Measurements from ENCODE around the gene FAM170B. TPM values are rescaled to one million over a fixed set of nuclear protein-coding genes. Genes with fewer than 3 reads are reported as not detected.

The FAM170B gene
- total and polyA plus RNA-seq, 2 experiments from 2014 or later: not detected

DNA sequence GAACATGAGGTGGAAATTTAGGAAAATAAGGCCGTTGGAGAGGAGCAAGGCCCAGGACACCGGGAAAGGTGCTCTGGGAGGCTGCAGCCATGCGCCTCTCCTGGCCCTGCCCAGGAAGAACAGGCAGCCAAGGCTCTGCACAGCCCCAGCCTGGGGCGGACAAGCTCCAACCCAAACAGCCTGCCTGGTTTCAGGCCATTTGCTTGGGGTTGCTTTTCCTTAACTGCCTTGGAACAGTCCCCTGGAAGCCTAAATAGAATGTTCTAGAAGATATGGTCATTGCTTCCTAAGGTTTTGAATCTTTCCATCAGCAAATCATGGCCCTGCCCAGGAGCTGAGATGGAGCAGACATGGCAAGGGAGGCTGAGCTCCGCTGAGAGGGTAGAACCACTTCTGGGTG is 29.5 kb downstream of the FAM170B start:
- no peaks in the 10 kb centered on the region for H3K9me3 ChIP-seq (ENCODE audit: low read depth)
- H3K36me3 ChIP-seq: no peaks in the 10 kb centered on the region
- no peaks in the 10 kb centered on the region for H3K4me1 ChIP-seq (ENCODE audit: low read depth)
- no peak for DNase-seq (ENCODE audit: low read depth in 1 of 2, low spot score in 1 of 2)
- no peak overlapping the region for H3K4me3 ChIP-seq
- H3K27ac ChIP-seq: no peak overlapping the region
- TF ChIP-seq, protein P1, sequence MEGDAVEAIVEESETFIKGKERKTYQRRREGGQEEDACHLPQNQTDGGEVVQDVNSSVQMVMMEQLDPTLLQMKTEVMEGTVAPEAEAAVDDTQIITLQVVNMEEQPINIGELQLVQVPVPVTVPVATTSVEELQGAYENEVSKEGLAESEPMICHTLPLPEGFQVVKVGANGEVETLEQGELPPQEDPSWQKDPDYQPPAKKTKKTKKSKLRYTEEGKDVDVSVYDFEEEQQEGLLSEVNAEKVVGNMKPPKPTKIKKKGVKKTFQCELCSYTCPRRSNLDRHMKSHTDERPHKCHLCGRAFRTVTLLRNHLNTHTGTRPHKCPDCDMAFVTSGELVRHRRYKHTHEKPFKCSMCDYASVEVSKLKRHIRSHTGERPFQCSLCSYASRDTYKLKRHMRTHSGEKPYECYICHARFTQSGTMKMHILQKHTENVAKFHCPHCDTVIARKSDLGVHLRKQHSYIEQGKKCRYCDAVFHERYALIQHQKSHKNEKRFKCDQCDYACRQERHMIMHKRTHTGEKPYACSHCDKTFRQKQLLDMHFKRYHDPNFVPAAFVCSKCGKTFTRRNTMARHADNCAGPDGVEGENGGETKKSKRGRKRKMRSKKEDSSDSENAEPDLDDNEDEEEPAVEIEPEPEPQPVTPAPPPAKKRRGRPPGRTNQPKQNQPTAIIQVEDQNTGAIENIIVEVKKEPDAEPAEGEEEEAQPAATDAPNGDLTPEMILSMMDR (IDR thresholded peaks at IDR 0.05; ENCODE audit: low read depth, low read length): no peak
- H3K27me3 ChIP-seq: no peaks in the 10 kb centered on the region

DNA sequence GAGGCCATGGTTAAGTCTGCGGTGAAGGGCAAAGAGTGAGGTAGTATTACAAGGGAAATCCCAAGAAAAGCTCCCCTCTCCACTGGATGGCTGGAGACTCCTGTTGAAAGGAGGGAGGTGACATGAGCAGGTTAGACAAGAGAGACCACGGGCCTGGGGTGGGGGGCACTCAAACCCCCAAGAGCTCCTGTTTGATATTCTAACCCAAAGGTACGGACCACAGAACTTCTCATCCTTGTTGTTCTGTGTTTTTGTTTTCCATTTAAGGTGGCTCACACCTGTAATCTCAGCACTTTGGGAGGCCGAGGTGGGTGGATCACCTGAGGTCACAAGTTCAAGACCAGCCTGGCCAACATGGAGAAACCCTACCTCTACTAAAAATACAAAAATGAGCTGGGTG is 30.1 kb downstream of the FAM170B start:
- no peaks in the 10 kb centered on the region for H3K36me3 ChIP-seq
- H3K4me3 ChIP-seq: no peak overlapping the region
- DNase-seq (ENCODE audit: low read depth in 1 of 2, low spot score in 1 of 2): no peak
- no peaks in the 10 kb centered on the region for H3K9me3 ChIP-seq (ENCODE audit: low read depth)
- no peak overlapping the region for H3K27ac ChIP-seq
- TF ChIP-seq, protein P1 (IDR thresholded peaks at IDR 0.05; ENCODE audit: low read depth, low read length): no peak
- H3K4me1 ChIP-seq (ENCODE audit: low read depth): no peaks in the 10 kb centered on the region
- no peaks in the 10 kb centered on the region for H3K27me3 ChIP-seq

DNA sequence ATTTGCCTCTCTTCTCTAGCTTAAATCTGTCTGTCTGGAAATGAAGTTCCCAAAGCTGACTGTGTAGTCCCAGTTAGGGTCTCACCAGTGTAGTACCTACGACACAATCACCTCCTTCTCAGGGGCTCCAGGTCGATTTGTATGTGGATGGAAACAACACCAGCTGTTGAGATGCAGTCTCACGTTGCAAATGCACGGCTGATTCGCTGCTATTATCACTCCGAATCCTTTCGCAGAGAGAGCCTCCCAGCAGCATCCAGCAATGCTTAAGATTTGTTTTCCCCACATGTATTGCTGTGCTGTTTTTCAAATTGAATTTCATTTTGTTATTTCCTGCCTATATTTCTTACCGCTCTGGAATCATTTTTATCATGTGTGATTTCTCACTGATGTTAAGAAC is 34.8 kb downstream of the FAM170B start:
- Histone ChIP-seq H3K4me1 (ENCODE audit: low read depth) (peaks cover 13% of the 10 kb centered on the region), H3K36me3 (no peaks in the 10 kb centered on the region), H3K27ac (no peak overlapping the region), H3K27me3 (no peaks in the 10 kb centered on the region), H3K9me3 (ENCODE audit: low read depth) (no peaks in the 10 kb centered on the region), H3K4me3 (no peak overlapping the region)
- no peak for DNase-seq (ENCODE audit: low read depth in 1 of 2, low spot score in 1 of 2)
- TF ChIP-seq, protein P1 (IDR thresholded peaks at IDR 0.05; ENCODE audit: low read depth, low read length): no peak

DNA sequence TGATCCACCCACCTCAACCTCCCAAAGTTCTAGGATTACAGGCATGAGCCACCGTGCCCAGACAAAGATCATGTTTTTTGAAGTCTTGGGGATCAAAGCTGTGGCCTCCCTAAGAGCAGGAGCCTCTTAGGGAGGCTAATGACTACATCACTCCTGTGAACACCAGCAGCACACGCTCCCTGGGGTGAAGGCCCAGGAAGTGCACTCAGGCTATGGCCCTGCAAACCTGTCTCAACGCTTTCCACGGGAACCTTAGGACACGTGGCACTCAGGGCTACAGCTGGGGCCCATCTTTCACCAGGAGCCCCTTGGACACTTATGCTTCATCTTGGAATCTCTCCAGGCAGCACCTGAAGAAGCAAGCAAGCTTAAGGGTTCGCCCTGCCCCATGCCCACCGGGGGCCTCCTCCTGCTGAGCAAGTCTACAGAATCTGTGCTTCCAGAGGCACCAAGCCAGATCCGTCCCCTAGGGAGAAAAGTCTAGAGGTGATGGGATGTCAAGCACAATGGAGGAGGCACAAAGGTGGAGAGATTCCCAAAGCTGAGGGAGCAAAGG is 36.9 kb downstream of the FAM170B start:
- DNase-seq (ENCODE audit: low read depth in 1 of 2, low spot score in 1 of 2): no peak
- Histone ChIP-seq H3K27ac (no peak overlapping the region), H3K27me3 (no peaks in the 10 kb centered on the region), H3K36me3 (no peaks in the 10 kb centered on the region), H3K4me1 (ENCODE audit: low read depth) (peaks cover 13% of the 10 kb centered on the region), H3K4me3 (no peak overlapping the region), H3K9me3 (ENCODE audit: low read depth) (no peaks in the 10 kb centered on the region)
- TF ChIP-seq, protein P1 (IDR thresholded peaks at IDR 0.05; ENCODE audit: low read depth, low read length): no peak

DNA sequence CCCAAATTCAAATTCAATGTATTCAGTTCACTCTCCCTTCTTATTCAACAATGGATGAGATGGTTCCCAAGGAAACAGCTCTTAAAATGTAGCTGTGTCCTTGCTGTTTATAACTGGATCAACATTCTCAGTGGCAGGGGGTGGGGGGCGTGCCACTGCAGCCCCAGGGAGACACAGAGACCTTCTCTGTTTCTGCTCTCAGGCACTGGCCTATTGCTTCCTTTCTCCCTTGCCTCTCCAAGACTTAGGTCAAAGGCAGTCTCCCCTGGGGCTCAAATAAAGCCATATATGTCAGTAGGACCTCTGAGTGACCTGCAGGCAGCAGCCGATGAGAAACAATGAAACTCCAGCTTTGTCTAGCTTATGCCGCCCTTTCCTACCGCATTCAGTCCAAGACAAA is 39.2 kb downstream of the FAM170B start:
- no peak for DNase-seq (ENCODE audit: low read depth in 1 of 2, low spot score in 1 of 2)
- peaks cover 18% of the 10 kb centered on the region for H3K4me1 ChIP-seq (ENCODE audit: low read depth)
- H3K36me3 ChIP-seq: no peaks in the 10 kb centered on the region
- no peak overlapping the region for H3K27ac ChIP-seq
- TF ChIP-seq, protein P1 (IDR thresholded peaks at IDR 0.05; ENCODE audit: low read depth, low read length): no peak
- no peak overlapping the region for H3K4me3 ChIP-seq
- no peaks in the 10 kb centered on the region for H3K9me3 ChIP-seq (ENCODE audit: low read depth)
- no peaks in the 10 kb centered on the region for H3K27me3 ChIP-seq
